IMR-90 (cell line): ENCODE measurements around the gene CSKMT.

Source experiments
- FOS ChIP-seq: fragments of 150-350 bp; IDR thresholded peaks from 2 replicates; pipeline ENCODE4 v1.6.1; 2016; ENCODE audit warnings: low read depth, low read length
- RFX5 ChIP-seq: IDR thresholded peaks from 2 replicates; pipeline ENCODE4 v1.8.0; 2012; ENCODE audit warnings: low read depth, mild to moderate bottlenecking, low read length, moderate library complexity
- SMC3 ChIP-seq: fragments of 150-350 bp; IDR thresholded peaks from 2 replicates; pipeline ENCODE4 v1.6.1; 2016; ENCODE audit warnings: low read depth, mild to moderate bottlenecking, antibody characterized with exemption, low read length, moderate library complexity
- TF ChIP-seq, protein P1 (sequence below): conservative IDR thresholded peaks from 2 replicates; pipeline ENCODE4 v1.5.1; 2012; ENCODE audit warnings: mild to moderate bottlenecking, low read depth, low read length, improper control_type of control experiment

DNA sequence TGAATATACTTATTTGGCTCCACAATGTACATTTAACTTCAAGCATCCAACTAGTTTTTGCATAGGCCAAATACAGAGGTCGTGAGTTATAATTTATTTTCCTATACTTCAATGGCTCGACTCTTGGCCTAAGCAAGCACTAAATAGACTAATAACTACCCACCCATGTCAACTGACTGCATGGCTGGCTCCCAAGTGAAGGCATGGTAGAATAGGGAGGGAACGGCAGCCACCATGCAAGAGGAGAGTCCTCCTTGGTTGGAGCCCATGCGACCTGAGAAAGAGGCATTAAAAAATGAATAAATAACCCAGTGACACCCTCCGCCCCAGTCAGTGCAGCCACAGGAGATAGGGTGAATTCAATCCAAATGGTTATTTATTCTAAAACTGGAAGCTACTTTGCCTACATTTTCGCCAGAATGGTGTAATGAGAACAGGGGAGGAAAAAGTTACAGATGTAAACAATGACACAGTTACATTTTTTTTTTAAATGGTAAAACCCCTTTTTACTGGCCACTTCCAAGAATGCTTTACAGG is 47.2 kb downstream of the CSKMT start:
- no peak for TF ChIP-seq FOS
- TF ChIP-seq, protein P1, sequence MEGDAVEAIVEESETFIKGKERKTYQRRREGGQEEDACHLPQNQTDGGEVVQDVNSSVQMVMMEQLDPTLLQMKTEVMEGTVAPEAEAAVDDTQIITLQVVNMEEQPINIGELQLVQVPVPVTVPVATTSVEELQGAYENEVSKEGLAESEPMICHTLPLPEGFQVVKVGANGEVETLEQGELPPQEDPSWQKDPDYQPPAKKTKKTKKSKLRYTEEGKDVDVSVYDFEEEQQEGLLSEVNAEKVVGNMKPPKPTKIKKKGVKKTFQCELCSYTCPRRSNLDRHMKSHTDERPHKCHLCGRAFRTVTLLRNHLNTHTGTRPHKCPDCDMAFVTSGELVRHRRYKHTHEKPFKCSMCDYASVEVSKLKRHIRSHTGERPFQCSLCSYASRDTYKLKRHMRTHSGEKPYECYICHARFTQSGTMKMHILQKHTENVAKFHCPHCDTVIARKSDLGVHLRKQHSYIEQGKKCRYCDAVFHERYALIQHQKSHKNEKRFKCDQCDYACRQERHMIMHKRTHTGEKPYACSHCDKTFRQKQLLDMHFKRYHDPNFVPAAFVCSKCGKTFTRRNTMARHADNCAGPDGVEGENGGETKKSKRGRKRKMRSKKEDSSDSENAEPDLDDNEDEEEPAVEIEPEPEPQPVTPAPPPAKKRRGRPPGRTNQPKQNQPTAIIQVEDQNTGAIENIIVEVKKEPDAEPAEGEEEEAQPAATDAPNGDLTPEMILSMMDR, result no peak
- TF ChIP-seq RFX5, result no peak
- no peak for TF ChIP-seq SMC3
